Upper lobe of right lung (tissue), 1 donor: ENCODE results near the gene DOK6. TPM values are rescaled to one million over a fixed set of nuclear protein-coding genes. Genes with fewer than 3 reads are reported as not detected.

Experiments
- ATAC-seq: fragments of 200-7000 bp; cut with Tn5 transposase; one replicate; pipeline ENCODE4 v1.9.1; 2020; ENCODE audit warnings: mild to moderate bottlenecking, moderate library complexity
- DNase-seq: peaks from one replicate; pipeline ENCODE4 v3.0.0-alpha.2; 2020
- H3K27ac ChIP-seq: fragments of 200-600 bp; one replicate; pipeline ENCODE4 v1.8.0; 2022
- H3K27me3 ChIP-seq: fragments of 200-600 bp; one replicate; pipeline ENCODE4 v1.8.0; 2022; ENCODE audit warnings: mild to moderate bottlenecking
- H3K36me3 ChIP-seq: fragments of 200-600 bp; one replicate; pipeline ENCODE4 v1.8.0; 2022
- H3K4me1 ChIP-seq: fragments of 200-600 bp; one replicate; pipeline ENCODE4 v1.8.0; 2022
- H3K4me3 ChIP-seq: fragments of 200-600 bp; one replicate; pipeline ENCODE4 v1.8.0; 2022; ENCODE audit warnings: mild to moderate bottlenecking
- H3K9me3 ChIP-seq: fragments of 200-600 bp; one replicate; pipeline ENCODE4 v1.8.0; 2022
- intact Hi-C: fragments of 100-400 bp; cut with DNase I; formaldehyde crosslinking; loops from one replicate; pipeline ENCODE4 v1.11.0; 2022
- total RNA-seq: library from RNA; stranded (reverse); fragmentation: NEBNext Ultra II Directional; extraction: Animal tissue kit (Norgen Biotek cat#: 25700); gene quantifications from one replicate; pipeline ENCODE4 v1.2.1, GENCODE V29; 2021
- TF ChIP-seq, protein P1 (sequence below): fragments of 200-600 bp; IDR thresholded peaks from one replicate; pipeline ENCODE4 v1.8.0; 2022; ENCODE audit warnings: antibody characterized with exemption
- donor health status: DM: no; HTN: yes; CAD: no; lungs with severe emphysema.

DOK6 gene
- total RNA-seq, 1 donor from 2014 or later = 5.9 TPM

DNA sequence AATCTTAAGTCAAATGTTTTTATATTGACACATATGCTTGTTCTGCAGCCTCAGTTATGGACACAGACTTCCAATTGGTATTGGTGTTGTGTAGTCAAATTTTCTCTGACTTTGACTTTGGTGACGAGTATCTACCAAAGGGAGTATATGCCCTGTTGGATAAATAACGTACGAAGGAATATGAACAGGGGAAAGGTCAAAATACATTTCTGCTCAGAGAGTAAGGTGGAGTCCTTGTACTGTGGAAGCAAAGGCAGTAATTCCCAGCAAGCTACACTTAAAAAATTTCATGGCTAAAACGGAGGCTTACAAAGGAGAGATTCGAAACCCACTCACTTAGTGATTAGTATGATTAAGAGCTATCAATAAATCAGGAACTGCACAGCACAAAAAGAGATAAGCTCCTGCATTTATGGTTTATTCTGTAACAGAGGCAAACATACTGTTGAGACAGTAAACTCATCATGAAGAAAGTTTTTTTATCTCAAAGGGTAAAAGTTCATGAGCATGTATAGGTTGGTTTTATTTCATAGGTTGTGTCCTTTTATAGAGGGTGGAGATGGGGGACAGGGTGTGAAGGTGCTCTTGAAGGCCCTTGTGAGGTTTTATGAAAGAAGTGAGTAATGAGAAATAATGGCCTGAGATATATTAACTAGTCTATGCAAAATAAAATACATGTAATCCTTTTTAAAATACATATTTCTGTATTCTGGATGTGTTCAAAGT, 404.3 kb downstream of the DOK6 start:
- H3K9me3 ChIP-seq = no peaks in the 10 kb centered on the region
- no peak overlapping the region for H3K4me3 ChIP-seq
- DNase-seq (no peak), ATAC-seq (no peak)
- H3K36me3 ChIP-seq = no peaks in the 10 kb centered on the region
- H3K4me1 ChIP-seq = no peaks in the 10 kb centered on the region
- no peaks in the 10 kb centered on the region for H3K27me3 ChIP-seq
- no peak overlapping the region for H3K27ac ChIP-seq
- intact Hi-C loops = no loop called here
- TF ChIP-seq, protein P1, sequence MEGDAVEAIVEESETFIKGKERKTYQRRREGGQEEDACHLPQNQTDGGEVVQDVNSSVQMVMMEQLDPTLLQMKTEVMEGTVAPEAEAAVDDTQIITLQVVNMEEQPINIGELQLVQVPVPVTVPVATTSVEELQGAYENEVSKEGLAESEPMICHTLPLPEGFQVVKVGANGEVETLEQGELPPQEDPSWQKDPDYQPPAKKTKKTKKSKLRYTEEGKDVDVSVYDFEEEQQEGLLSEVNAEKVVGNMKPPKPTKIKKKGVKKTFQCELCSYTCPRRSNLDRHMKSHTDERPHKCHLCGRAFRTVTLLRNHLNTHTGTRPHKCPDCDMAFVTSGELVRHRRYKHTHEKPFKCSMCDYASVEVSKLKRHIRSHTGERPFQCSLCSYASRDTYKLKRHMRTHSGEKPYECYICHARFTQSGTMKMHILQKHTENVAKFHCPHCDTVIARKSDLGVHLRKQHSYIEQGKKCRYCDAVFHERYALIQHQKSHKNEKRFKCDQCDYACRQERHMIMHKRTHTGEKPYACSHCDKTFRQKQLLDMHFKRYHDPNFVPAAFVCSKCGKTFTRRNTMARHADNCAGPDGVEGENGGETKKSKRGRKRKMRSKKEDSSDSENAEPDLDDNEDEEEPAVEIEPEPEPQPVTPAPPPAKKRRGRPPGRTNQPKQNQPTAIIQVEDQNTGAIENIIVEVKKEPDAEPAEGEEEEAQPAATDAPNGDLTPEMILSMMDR = no peak

DNA sequence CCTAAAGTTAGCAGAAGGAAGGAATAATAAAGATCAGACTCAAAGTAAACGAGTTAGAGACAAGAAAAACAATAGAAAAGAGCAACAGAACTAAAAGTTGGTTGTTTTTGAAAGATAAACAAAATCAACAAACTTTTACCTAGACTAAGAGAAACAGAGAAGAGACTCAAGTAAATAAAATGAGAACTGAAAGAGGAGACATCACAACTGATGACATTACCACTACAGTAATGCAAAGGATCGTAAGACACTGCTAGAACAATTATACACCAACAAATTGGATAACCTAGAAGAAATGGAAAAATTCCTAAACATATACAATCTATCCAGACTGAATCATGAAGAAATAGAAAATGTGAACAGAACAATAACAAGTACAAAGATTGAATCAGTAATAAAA, 407.7 kb downstream of the DOK6 start:
- Histone ChIP-seq H3K4me3 (no peak overlapping the region), H3K4me1 (no peaks in the 10 kb centered on the region), H3K27ac (no peak overlapping the region), H3K9me3 (no peaks in the 10 kb centered on the region), H3K27me3 (no peaks in the 10 kb centered on the region), H3K36me3 (no peaks in the 10 kb centered on the region)
- ATAC-seq (no peak), DNase-seq (no peak)
- intact Hi-C loops = no loop called here
- TF ChIP-seq, protein P1 = no peak

DNA sequence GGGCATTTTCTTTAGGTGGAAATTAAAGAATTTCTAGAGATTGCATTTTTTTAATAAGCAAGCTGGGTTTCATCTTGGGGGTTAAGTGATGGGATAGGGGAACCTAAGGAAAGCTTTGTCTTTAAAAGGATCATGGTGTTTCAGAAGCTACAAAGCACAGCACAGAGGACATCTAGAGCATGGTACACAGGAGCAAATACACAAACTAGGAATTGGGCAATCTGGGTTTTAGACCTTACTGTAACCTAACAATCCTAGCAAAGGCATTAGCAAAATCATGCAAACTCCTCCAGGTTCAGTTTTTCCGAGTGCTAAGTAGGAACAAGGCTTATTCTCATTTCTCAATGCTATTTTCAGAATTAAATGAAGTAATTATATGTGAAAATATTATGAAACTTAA, 412.9 kb downstream of the DOK6 start:
- Histone ChIP-seq H3K4me1 (no peaks in the 10 kb centered on the region), H3K4me3 (no peak overlapping the region), H3K27me3 (no peaks in the 10 kb centered on the region), H3K36me3 (no peaks in the 10 kb centered on the region), H3K9me3 (no peaks in the 10 kb centered on the region), H3K27ac (no peak overlapping the region)
- TF ChIP-seq, protein P1 = no peak
- DNase-seq (no peak), ATAC-seq (no peak)
- intact Hi-C loops = no loop called here

DNA sequence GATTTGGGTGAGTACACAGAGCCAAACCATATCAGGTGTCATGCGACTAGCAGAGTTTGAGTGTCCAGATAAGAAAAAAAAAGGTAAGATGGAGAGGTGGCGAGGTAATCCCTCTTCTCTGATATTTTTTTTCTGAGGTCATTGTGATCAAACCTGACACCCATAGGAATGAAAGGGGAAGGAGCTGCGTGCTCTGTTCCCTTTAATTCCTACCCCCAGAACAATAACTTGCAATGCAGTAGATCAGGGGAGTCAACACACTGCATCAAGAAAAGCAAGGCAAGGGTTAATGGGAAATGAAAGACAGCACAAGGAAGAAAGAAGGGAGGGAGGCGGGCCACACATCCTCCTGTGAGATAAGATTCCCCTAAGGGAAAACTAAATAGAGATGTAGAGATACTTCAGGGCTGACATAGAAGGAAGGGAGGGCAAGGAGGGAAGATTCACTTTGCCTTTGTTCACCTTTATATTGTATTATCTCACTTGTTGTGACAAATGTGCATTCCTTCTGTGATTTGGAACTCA, 414.2 kb downstream of the DOK6 start:
- TF ChIP-seq, protein P1 = no peak
- no peak overlapping the region for H3K27ac ChIP-seq
- intact Hi-C loops = no loop called here
- ATAC-seq (no peak), DNase-seq (no peak)
- no peaks in the 10 kb centered on the region for H3K9me3 ChIP-seq
- H3K4me1 ChIP-seq = no peaks in the 10 kb centered on the region
- H3K4me3 ChIP-seq = no peak overlapping the region
- H3K36me3 ChIP-seq = no peaks in the 10 kb centered on the region
- no peaks in the 10 kb centered on the region for H3K27me3 ChIP-seq

DNA sequence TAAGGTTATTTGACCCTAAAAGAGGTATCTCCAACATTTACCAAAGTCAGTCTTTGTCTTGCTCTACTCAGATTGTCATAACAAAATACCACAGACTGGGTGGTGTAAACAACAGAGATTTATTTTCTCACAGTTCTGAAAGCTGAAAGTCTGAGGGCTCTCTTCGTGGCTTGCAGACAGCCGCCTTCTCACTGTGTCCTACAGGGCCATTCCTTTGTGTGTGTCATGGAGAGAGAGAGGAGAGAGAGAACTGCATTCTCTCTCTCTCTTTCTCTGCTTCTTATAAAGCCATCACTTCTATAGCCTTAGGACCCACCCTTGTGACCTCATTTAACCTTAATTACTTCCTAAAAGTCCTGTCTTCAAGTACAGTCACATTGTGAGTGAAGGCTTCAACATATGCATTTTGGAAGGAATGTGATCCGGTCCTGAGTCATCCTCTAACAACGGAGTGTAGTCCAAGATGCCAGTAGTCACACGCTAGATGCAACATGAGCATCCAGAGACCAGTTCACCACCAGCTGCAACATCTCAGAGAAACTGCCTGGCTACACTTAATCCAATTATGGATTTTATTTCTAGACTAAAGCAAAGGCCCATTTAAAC, 416.8 kb downstream of the DOK6 start:
- DNase-seq = no peak
- no peak for ATAC-seq
- Histone ChIP-seq H3K4me3 (no peak overlapping the region), H3K27ac (no peak overlapping the region), H3K9me3 (no peaks in the 10 kb centered on the region), H3K4me1 (no peaks in the 10 kb centered on the region), H3K36me3 (no peaks in the 10 kb centered on the region), H3K27me3 (no peaks in the 10 kb centered on the region)
- TF ChIP-seq, protein P1 = no peak
- intact Hi-C loops = no loop called here
